ENCODE data around the gene CFAP221.

- TF ChIP-seq POLR2A (IDR thresholded peaks at IDR 0.05) (no peak), CTCF (IDR thresholded peaks at IDR 0.05) (no peak)
These were observed 22.7 kb upstream of the CFAP221 start for GRCh38 chr2:119521433-119522050.

Data from body of pancreas (tissue), 4 donors.